IMR-90 (cell line): Measurements from ENCODE around the gene TSG101. TPM values are rescaled to one million over a fixed set of nuclear protein-coding genes. Genes with fewer than 3 reads are reported as not detected.

ENCODE experiments used
- ATAC-seq: fragments of 200-7000 bp; cut with Tn5 transposase; 2 replicates; pipeline ENCODE4 v1.9.1; 2020; ENCODE audit warnings: low read depth, mild to moderate bottlenecking, moderate library complexity
- BruUV-seq: library from RNA; stranded (reverse); fragments of 400-500 nt; replicated peaks from 2 replicates; lab custom pipeline; 2021; lab: Mats Ljungman, UMichigan
- CTCF ChIA-PET: fragments of 300-600 bp; formaldehyde crosslinking; extraction: SDS; loops from one replicate; lab custom pipeline; 2021; ENCODE audit warnings: antibody characterized with exemption; lab: Yijun Ruan, JAX
- POLR2A ChIA-PET: fragments of 300-600 bp; sonication (Branson Sonifier 250); formaldehyde crosslinking; loops from one replicate; lab custom pipeline; 2022; ENCODE audit warnings: antibody characterized with exemption; ENCODE audit not compliant: unreplicated experiment; lab: Charles Lee
- DNase-seq: peaks from one replicate; pipeline ENCODE4 v3.0.0; 2013
- H2AFZ ChIP-seq: replicated peaks from 2 replicates; pipeline ENCODE3; 2013; ENCODE audit warnings: low read length, mild to moderate bottlenecking; ENCODE audit not compliant: poor library complexity
- H2AK5ac ChIP-seq: 2 replicates; pipeline ENCODE4 v1.6.1; 2013; ENCODE audit warnings: low read depth, low read length, inconsistent platforms
- H2AK9ac ChIP-seq: replicated peaks from 2 replicates; pipeline ENCODE3; 2013; ENCODE audit warnings: mild to moderate bottlenecking, low read depth, low read length, moderate library complexity; ENCODE audit not compliant: poor library complexity
- H2BK120ac ChIP-seq: 2 replicates; pipeline ENCODE4 v1.6.1; 2013; ENCODE audit warnings: low read depth, low read length, inconsistent platforms
- H2BK15ac ChIP-seq: 3 replicates; pipeline ENCODE4 v1.6.1; 2013; ENCODE audit warnings: low read depth, low read length, inconsistent platforms
- H2BK20ac ChIP-seq: 2 replicates; pipeline ENCODE4 v1.6.1; 2013; ENCODE audit warnings: low read depth, mild to moderate bottlenecking, inconsistent platforms, low read length, moderate library complexity
- H2BK5ac ChIP-seq: 2 replicates; pipeline ENCODE4 v1.6.1; 2013; ENCODE audit warnings: mild to moderate bottlenecking, low read depth, low read length, inconsistent platforms; ENCODE audit not compliant: poor library complexity, severe bottlenecking
- H3K14ac ChIP-seq: replicated peaks from 2 replicates; pipeline ENCODE4 v1.6.1; 2013; ENCODE audit warnings: low read depth, low read length, inconsistent platforms
- H3K18ac ChIP-seq: 2 replicates; pipeline ENCODE4 v1.6.1; 2013; ENCODE audit warnings: low read depth, low read length, control low read depth
- H3K23ac ChIP-seq: 2 replicates; pipeline ENCODE4 v1.6.1; 2013; ENCODE audit warnings: low read depth, low read length, inconsistent platforms
- H3K27ac ChIP-seq: 2 replicates; pipeline ENCODE4 v1.5.1; 2013; ENCODE audit warnings: mild to moderate bottlenecking, control low read depth, low read length; ENCODE audit not compliant: insufficient read depth
- H3K27me3 ChIP-seq: 2 replicates; pipeline ENCODE4 v1.6.1; 2013; ENCODE audit warnings: low read length; ENCODE audit not compliant: control insufficient read depth, insufficient read depth
- H3K36me3 ChIP-seq: 2 replicates; pipeline ENCODE4 v1.6.1; 2013; ENCODE audit warnings: low read length, mixed read lengths; ENCODE audit not compliant: control insufficient read depth, insufficient read depth
- H3K4ac ChIP-seq: 2 replicates; pipeline ENCODE4 v1.6.1; 2013; ENCODE audit warnings: low read depth, low read length, inconsistent platforms
- H3K4me1 ChIP-seq: 2 replicates; pipeline ENCODE4 v1.6.1; 2013; ENCODE audit warnings: low read length, mixed read lengths; ENCODE audit not compliant: control insufficient read depth, insufficient read depth
- H3K4me2 ChIP-seq: 2 replicates; pipeline ENCODE4 v1.6.1; 2013; ENCODE audit warnings: low read depth, mild to moderate bottlenecking, control low read depth, low read length, moderate library complexity
- H3K4me3 ChIP-seq: 2 replicates; pipeline ENCODE4 v1.5.1; 2013; ENCODE audit warnings: low read depth, mild to moderate bottlenecking, control low read depth, low read length, moderate library complexity; ENCODE audit not compliant: insufficient read depth
- H3K56ac ChIP-seq: 2 replicates; pipeline ENCODE4 v1.6.1; 2013; ENCODE audit warnings: low read length, inconsistent platforms; ENCODE audit not compliant: insufficient read depth; ENCODE audit errors: extremely low read depth
- H3K79me1 ChIP-seq, 2 experiments: 2 replicates each; pipeline ENCODE4 v1.6.1; 2013; ENCODE audit warnings: low read length in 2 of 2, inconsistent platforms in 1 of 2, low read depth in 1 of 2
- H3K9ac ChIP-seq: 2 replicates; pipeline ENCODE4 v1.6.1; 2013; ENCODE audit warnings: low read depth, low read length, control low read depth
- H3K9me1 ChIP-seq: 2 replicates; pipeline ENCODE4 v1.6.1; 2013; ENCODE audit warnings: low read length, inconsistent platforms; ENCODE audit not compliant: insufficient read depth
- H3K9me3 ChIP-seq: 2 replicates; pipeline ENCODE4 v1.6.1; 2013; ENCODE audit warnings: low read length; ENCODE audit not compliant: control insufficient read depth, insufficient read depth
- H4K20me1 ChIP-seq: 2 replicates; pipeline ENCODE4 v1.6.1; 2013; ENCODE audit warnings: low read length, inconsistent platforms; ENCODE audit not compliant: insufficient read depth
- H4K5ac ChIP-seq: 2 replicates; pipeline ENCODE4 v1.6.1; 2013; ENCODE audit warnings: mild to moderate bottlenecking, low read depth, low read length, control low read depth
- H4K8ac ChIP-seq, 2 experiments: 2 replicates each; pipeline ENCODE4 v1.6.1; 2013; ENCODE audit warnings: low read depth in 2 of 2, low read length in 2 of 2, control low read depth in 1 of 2, inconsistent platforms in 1 of 2
- H4K91ac ChIP-seq: 2 replicates; pipeline ENCODE4 v1.6.1; 2013; ENCODE audit warnings: low read depth, low read length, inconsistent platforms; ENCODE audit not compliant: insufficient read depth
- CEBPB ChIP-seq: IDR thresholded peaks from 2 replicates; pipeline ENCODE4 v1.6.1; 2012; ENCODE audit warnings: low read depth, low read length, improper control_type of control experiment
- MAFK ChIP-seq: IDR thresholded peaks from 2 replicates; pipeline ENCODE4 v1.6.1; 2012; ENCODE audit warnings: low read depth, low read length, improper control_type of control experiment
- WGBS, 2 experiments: methylation state at CpG; one replicate each; pipeline versions ENCODE4 v1.1.5 to v1.1.7; 2013; ENCODE audit warnings: missing lambda C conversion rate in 2 of 2; ENCODE audit not compliant: insufficient read length in 1 of 2; ENCODE audit errors: extremely low coverage in 2 of 2; 5-methylcytosine and 5-hydroxymethylcytosine counted together
- dilution Hi-C: fragments of 300-500 bp; cut with HindIII; formaldehyde crosslinking; loops from one replicate; pipeline ENCODE4 v1.14.3; 2018; ENCODE audit warnings: low sequenced_read_pairs; ENCODE audit not compliant: unreplicated experiment
- in situ Hi-C: fragments of 300-500 bp; cut with MboI; formaldehyde crosslinking; loops from 3 replicates; pipeline ENCODE4 v1.14.3; 2019; ENCODE audit warnings: low sequenced_read_pairs, inconsistent platforms, mixed read lengths
- intact Hi-C: fragments of 100-400 bp; cut with micrococcal nuclease; formaldehyde crosslinking; loops from 2 replicates; pipeline ENCODE4 v1.10.0; 2022
- polyA plus RNA-seq, 3 experiments: library from polyadenylated mRNA; depleted of rRNA; stranded (reverse); fragments of >200 nt; gene quantifications; 2 replicates each; pipeline ENCODE4 v1.2.3, GENCODE V29; 2012; ENCODE audit warnings: low replicate concordance in 1 of 3
- total RNA-seq: library from RNA; depleted of rRNA; stranded (reverse); fragments of >200 nt; gene quantifications from 2 replicates; pipeline ENCODE4 v1.2.3, GENCODE V29; 2012

TSG101 gene
- total and polyA plus RNA-seq, 2 of the 4 experiments (the other 2 are of a cell fraction) = 67.4 to 113 TPM

DNA sequence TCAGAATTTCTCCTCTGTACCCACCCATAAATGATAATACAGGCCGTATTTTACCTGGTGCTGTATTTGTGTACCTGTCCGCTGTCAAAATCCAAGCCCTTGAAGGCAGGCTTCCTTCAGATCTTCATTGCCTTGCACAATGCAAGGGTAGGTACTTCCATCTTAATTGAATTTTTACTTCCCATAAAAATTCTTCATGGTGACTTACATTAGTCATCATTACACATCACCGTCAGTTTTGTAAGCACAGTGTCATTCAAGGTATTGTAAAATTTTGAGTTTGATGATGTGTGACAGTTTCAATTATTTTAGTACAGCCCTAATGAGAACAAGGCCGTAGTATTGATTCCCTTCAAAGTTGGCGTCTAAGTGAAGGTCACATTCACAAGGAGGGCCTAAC is 770 bp upstream of the TSG101 start:
- DNase-seq = peak; percentile 43
- Histone ChIP-seq H2BK120ac (no peak overlapping the region), H3K56ac (peak overlapping the region; percentile 90; the same call in 1 of the 2 replicates), H3K4me1 (peaks cover 2% of the 10 kb centered on the region), H3K4ac (peak overlapping the region; percentile 94; the same call in 1 of the 2 replicates), H2BK20ac (no peak overlapping the region), H3K9me3 (no peaks in the 10 kb centered on the region), H3K9ac (peak overlapping the region; percentile 98; the same call in 1 of the 2 replicates), H2AFZ (no peak overlapping the region), H3K27me3 (no peaks in the 10 kb centered on the region), H3K4me2 (peak overlapping the region; percentile 87), H3K4me3 (peak overlapping the region; percentile 95), H3K18ac (no peak overlapping the region), H3K9me1 (peaks cover 2% of the 10 kb centered on the region; the same call in 1 of the 2 replicates), H4K20me1 (peaks cover 3% of the 10 kb centered on the region; the same call in 1 of the 2 replicates), H3K36me3 (peaks cover 3% of the 10 kb centered on the region), H2AK9ac (no peak overlapping the region), H3K79me1 (peaks cover 24 to 46% of the 10 kb centered on the region in 2 experiments), H3K14ac (no peak overlapping the region), H3K23ac (peak overlapping the region; percentile 28; the same call in 1 of the 2 replicates), H3K27ac (no peak overlapping the region), H4K8ac (peak overlapping the region; percentile 93 to 98), H4K91ac (peak overlapping the region; percentile 15; the same call in 1 of the 2 replicates), H2AK5ac (no peak overlapping the region), H4K5ac (0 out of 2 replicates have a peak overlapping the region, but pooled peaks have one; percentile 98), H2BK15ac (no peak overlapping the region), H2BK5ac (no peak overlapping the region)
- BruUV-seq = no TSS peak
- intact Hi-C loops = loop anchor here (5.0 kb wide), 1 partner anchor 285 kb away; no protein-coding TSS in a partner anchor
- WGBS, 2 experiments = no CpG with 5 or more reads among the region's 5 CpGs
- in situ Hi-C loops = loop anchor here (25.0 kb wide), 1 partner anchor 210 kb away; the partner anchor contains the start of gene IGSF22
- POLR2A ChIA-PET = no interaction called here
- CTCF ChIA-PET = no interaction called here
- no peak for ATAC-seq
- dilution Hi-C loops = no loop called here
- TF ChIP-seq CEBPB (peak; percentile 51; the same call in 1 of the 2 replicates), MAFK (no peak)
